PC-9 (cell line): ENCODE measurements around the gene MSH6.

Experiments used
- CTCF ChIP-seq: fragments of 200-600 bp; sonication (generic); conservative IDR thresholded peaks from 2 replicates; pipeline ENCODE4 v1.6.1; 2017; ENCODE audit warnings: mixed run types, antibody characterized with exemption, mild to moderate bottlenecking, moderate library complexity
- EZH2 ChIP-seq: fragments of 200-600 bp; sonication (generic); IDR thresholded peaks from 2 replicates; pipeline ENCODE4 v1.8.0; 2017; ENCODE audit warnings: antibody characterized with exemption, low read depth

- TF ChIP-seq CTCF (no peak), EZH2 (no peak)
These were observed 22.9 kb downstream of the MSH6 start for GRCh38 chr2:47805850-47806249.
